ENCODE measurements around the gene OR13F1.
"Not testable (repeated sequence)": the region's sequence is repeated elsewhere in the genome, so short reads cannot be mapped to it uniquely, and the experiment has no call there.

The OR13F1 gene

GRCh38 chr9:104503963-104504362 lies at the start of gene OR13F1:
Gene OR13F1, plus strand, starts transcription at chr9:104504263. Its CDS starts 0 bp downstream, at chr9:104504263.
- no peak for DNase-seq (ENCODE audit: low read depth in 1 of 2, low spot score in 1 of 2)

DNA sequence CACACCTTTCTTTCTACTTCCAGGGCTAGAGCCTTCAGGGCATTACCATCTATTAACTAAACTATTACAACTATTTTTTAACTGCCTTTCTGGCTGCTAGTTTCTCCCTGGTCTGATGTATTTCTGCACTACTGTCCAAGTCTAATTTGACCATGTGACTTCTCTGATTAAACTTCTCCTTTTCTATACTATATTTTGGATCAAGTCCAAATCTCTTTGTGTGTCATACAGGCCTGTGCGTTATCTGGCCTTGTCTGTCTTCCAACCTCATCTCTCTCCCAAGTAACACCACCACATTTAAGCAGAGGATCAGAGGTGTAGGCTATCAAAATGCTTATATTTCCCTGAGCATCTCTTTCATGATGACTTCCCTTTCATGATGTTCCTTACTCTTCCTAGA lies 47.2 kb upstream of the OR13F1 start:
- DNase-seq (ENCODE audit: low read depth in 1 of 2, low spot score in 1 of 2): no peak

GRCh38 chr9:104463864-104464263 lies 40.2 kb upstream of the OR13F1 start:
- no peak for DNase-seq (ENCODE audit: low read depth in 1 of 2, low spot score in 1 of 2)

DNA sequence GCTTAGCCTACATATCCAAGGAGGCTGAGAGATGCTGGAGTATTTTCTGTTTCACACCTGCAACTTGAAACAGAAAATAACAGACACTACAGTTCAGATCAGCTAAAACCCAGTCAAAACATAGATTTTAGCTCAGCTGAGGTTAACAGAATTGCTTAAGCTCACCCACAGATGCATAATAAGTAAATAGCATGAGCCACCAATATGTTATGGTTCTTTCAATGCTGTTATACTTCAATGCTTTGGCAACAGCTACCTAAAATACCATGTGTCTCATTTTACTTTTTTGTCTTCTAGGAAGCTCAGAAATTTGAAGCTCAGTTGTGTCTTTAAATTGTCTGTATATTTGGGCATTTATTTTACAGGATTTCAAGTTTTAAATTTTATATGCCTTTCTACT lies 35.8 kb upstream of the OR13F1 start:
- no peak for DNase-seq (ENCODE audit: low read depth in 1 of 2, low spot score in 1 of 2)

- no peak for DNase-seq (ENCODE audit: low read depth in 1 of 2, low spot score in 1 of 2)
These were observed 21.0 kb upstream of the OR13F1 start for GRCh38 chr9:104482921-104483570.

GRCh38 chr9:104485014-104485413 lies 19.0 kb upstream of the OR13F1 start:
- DNase-seq (ENCODE audit: low read depth in 1 of 2, low spot score in 1 of 2): no peak

- DNase-seq (ENCODE audit: low read depth in 1 of 2, low spot score in 1 of 2): no peak
These were observed 9.3 kb upstream of the OR13F1 start for GRCh38 chr9:104494808-104495207.

DNA sequence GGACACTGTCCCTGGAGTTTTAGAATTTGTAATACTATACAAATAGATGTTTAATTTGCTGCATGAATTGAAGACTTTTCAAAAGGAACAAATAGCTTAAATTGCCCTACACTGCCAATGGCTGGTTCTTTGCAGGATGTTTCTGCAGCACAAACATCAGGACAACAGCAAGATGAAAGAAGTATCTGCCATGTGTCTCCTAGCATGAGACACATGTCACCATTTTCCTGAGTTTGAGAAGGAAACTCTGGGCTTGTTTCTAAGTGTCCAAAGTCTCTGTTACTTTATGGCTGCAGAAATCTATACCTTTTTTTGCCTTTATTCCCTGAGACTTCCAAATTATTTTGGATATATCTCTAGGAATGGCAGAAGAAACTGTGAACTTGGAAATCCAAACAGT lies 623 bp upstream of the OR13F1 start:
- DNase-seq (ENCODE audit: low read depth in 1 of 2, low spot score in 1 of 2): no peak

DNA sequence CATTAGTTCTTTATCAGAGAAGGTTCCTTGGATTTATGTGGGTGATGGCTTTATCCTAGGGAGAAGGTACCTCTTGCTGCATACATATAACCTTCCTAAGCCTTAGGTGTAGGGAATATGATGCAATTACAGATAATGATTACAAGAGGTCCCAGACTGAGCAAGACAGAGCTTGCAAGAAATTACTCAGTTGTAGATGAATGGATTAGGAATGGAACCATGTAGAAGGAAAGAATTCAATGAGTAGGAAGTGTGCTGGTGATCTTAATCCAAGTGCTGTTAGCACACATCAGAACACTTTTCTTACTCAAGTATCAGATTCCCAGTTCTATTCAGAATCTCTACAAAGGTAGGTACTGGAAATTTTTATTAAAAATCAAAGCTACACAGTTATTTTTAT lies 2.5 kb downstream of the OR13F1 start:
- no peak for DNase-seq (ENCODE audit: low read depth in 1 of 2, low spot score in 1 of 2)

- no peak for DNase-seq (ENCODE audit: low read depth in 1 of 2, low spot score in 1 of 2)
These were observed 10.8 kb downstream of the OR13F1 start for GRCh38 chr9:104514901-104515300.

- not testable (repeated sequence) for DNase-seq (ENCODE audit: low read depth in 1 of 2, low spot score in 1 of 2)
These were observed 16.2 kb downstream of the OR13F1 start for GRCh38 chr9:104520241-104520640.

DNA sequence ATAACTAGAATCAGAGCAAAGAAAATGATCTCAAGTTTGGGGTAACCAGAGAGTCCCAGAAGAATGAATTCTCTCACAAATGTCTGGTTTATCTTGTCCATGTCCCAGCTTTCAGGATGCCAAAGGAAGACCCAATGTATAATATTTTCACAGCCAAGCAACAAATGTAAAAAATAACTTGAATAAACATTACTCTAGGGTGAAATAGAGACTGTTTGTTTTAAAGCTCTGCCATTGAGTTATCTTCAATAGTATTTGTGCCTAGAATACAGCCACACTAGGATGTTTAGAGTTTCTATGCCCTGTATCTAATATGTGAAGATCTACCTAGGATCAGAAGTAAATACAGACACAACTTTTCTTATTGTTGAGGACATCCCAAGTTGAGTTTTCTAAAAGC lies 23.0 kb downstream of the OR13F1 start, which contains the start of gene OR13C4:
OR13C4 (minus strand) TSS at position 101 of the 400 bp plus-strand sequence; CDS start at position 101, 0 bp downstream.
- DNase-seq (ENCODE audit: low read depth in 1 of 2, low spot score in 1 of 2): no peak

GRCh38 chr9:104536756-104537155 lies 32.7 kb downstream of the OR13F1 start, which contains the start of gene OR13C3:
Gene OR13C3, minus strand, starts transcription at chr9:104536856. Its CDS starts 133 bp downstream, at chr9:104536723.
- DNase-seq (ENCODE audit: low read depth in 1 of 2, low spot score in 1 of 2): no peak

DNA sequence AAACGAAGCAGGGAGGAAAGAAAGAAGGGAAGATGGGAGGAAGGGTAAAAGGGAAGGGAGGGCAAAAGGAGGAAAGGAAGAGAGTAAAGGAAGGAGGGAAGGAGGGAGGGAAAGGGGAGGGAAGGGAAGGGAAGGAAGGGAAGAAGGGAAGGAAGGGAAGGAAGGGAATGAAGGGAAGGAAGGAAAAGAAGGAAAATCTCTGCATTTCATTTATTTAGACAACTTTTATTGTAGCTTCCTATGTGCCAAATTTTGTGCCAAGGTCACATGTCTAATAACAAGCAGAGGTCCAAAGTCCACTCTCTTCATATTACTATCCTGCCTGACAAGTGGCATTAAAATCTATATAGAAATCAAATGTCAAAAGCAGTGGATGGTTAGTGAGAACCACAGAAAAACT lies 35.2 kb downstream of the OR13F1 start:
- DNase-seq (ENCODE audit: low read depth in 1 of 2, low spot score in 1 of 2): no peak

GRCh38 chr9:104544644-104545043 lies 40.6 kb downstream of the OR13F1 start:
- DNase-seq (ENCODE audit: low read depth in 1 of 2, low spot score in 1 of 2): no peak

DNA sequence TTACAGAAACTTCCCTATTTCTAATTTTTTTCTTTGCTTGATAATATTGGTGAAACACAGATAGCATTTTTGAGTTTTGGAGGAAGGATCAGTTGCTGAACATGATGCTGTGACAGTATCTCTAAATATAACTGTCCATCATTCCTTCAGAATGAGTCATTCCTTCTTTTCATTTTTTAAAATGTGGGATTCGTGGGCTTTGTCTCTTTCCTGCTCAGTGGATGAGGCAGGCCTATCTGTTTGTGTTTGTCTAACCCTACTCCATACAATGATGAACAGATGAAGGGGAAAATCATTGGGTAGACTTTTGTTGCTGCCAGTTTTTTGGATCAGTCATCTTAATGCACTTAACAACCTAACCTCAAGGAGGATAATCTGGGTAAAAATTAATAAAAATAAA lies 49.2 kb downstream of the OR13F1 start:
- DNase-seq (ENCODE audit: low read depth in 1 of 2, low spot score in 1 of 2): no peak

Measured in activated T-helper 1 cell treated with anti-CD3 and anti-CD28 coated beads, Interleukin-2, amount 50 U/mL, for 16 hours (primary cell).